Measurements from ENCODE around the gene CDH15.
"Not testable (repeated sequence)": the region's sequence is repeated elsewhere in the genome, so short reads cannot be mapped to it uniquely, and the experiment has no call there.

Gene CDH15

GRCh38 chr16:89174877-89175276 is 3.3 kb downstream of the CDH15 start:
- no peak for DNase-seq

DNA sequence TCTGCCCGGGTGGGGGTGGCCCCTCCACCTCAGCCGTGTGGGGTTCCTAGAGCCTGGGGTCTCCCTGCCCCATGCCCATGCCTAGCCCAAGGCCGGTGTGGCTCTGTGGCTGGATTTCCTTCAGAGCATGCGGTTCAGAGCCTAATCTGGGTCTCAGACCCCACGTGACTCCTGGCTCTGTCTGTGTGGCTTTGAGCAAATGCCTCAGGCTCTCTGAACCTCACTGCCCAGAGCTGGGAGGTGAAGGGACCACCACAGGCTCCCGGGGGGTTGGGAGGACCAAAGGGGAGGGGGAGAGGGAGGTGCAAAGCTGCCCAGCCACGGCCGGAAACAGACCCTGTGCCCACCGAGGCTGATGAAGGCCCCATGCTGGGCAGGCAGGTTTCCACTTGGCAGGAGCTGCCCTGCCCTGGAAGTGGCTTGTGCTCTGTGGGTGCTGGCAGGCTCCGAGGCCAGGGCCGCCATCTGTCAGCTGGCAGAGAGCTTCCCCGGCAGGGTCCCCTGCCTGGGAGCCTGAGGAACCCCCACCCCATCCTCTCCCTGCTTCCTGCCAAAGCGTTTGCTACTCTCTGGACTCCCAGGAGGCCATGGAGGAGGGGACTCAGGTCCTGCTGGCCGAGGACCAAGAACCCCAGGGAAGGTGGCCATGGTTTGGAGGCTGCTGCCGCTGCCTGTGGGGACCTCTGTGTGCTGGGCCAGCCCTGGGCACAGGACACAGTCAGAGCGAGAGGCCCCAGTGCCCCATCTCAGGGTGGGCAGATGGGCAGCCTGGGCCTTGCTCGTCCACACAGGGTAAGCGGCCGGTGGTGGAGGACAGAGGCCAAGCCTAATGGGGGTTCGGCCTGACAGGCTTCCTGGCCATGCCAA is 4.0 kb downstream of the CDH15 start:
- DNase-seq = peak; percentile 49

- DNase-seq = no peak
Observed at GRCh38 chr16:89176147-89176690, 4.7 kb downstream of the CDH15 start.

DNA sequence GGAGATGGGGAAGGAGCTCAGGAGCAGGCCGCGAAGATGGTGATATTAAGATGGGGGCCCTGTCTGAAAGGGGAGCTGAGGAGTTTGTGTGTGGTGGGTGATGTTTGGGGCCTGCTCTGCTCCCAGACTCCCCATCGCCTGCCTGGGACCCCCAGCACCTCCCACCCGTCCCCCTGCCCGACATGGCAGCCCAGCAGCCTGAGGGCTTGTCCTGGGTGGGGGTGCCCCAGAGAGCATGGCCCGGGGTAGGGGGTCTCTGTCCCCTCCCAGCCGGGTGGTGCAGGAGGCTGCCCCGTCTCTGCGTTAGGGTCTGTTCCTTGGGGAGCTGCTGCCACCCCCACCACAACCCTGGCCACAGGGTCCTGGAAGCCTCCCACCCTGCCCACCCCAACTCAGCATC is 5.2 kb downstream of the CDH15 start:
- no peak for DNase-seq

DNA sequence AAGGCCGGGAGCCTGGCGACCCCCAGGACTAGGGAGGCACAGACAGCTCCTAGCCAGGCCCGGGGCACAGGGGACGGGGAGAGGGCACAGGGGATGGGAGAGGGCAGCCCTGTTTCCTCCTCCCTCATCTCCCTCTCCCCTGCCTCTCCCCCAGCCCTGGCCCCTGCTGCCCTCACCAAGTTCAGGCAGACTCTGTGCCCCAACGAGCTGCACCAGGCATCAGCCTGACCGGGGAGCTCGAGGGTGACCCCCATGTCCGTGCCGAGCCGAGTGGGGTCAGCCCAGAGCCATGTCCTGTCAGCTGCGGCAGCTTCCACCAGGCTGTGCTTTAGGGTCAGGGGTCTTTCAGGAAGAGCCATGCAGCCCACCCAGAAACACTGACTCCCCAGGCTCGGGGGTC is 6.0 kb downstream of the CDH15 start:
- no peak for DNase-seq

DNA sequence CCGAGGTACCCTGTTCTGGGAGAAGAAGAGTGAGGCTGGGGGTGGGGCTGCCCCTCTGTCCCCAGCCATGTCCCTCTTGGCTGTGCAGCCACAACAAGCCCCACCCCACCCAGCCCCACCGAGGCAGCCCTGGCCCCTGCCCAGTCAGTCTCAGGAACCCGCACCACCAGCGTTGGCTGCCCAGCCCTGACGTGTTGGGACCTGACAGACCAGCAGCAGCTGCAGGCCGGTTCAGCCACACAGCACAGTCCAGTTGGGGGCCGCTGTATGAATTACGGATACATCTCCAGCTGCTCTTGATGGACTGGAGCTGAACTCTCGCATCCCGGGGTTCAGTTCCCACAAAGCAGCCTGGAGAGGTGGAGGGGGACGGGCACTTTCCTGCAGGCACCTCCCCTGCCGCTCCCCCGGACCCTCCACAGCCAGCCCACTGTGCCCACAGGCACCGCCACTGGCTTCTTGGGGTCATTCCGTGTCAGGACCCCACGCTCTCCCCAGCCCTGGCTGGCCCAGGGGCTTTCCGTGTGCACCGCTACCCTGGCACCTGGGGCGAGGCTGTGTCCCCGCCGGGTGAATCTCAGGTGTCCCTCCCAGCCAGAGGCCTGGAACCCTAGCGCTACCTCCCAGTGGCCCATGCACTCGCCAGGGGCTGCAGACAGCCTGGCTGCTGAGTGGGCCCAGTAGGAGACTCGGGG is 7.1 kb downstream of the CDH15 start:
- DNase-seq = no peak

DNA sequence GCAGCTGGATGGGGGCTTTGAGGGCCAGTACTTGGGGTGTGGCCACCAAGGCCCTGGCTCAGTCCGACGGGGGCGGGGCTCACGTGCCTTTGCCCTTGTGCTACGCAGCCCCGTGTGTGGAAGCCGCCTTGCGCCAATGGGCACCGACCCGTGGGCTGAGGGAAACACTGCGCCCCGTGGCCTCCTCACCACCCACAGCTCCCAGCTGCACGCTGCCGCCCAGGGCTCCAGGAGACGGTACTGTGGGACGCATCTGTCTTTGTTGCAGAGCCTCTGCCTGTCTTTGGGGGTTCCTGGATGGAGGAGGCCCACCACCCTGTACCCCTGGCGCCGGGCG is 7.6 kb downstream of the CDH15 start:
- no peak for DNase-seq

DNA sequence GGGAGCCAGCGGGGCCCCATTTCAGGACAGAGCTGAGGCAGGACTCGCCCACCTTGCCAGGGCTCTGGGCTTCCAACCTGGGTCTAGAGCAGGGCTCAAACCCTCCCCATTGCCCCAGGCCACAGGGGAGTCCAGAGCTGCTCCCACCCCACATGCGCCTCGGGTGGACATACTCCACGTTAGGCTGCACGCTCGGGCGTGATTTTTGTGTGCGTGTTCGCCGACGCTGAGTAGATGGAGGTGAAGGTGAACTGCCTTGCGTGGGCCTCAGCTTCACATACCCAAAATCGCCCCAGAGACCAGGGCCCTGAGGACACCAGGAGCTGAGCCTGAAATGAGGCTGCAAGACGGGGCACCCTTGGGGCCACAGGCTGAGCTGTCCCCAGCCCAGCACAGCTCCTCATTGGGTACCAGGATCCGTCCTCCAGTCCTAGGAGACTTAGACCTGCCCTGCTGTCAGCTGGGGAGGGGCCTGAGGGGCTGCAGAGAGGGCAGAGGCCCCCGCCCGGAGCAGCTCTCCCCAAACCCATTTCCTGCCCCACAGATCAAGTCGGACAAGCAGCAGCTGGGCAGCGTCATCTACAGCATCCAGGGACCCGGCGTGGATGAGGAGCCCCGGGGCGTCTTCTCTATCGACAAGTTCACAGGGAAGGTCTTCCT is 8.2 kb downstream of the CDH15 start:
- DNase-seq = no peak

- no peak for DNase-seq
Observed at GRCh38 chr16:89183463-89183862, 11.9 kb downstream of the CDH15 start.

- no peak for DNase-seq
Observed at GRCh38 chr16:89183975-89184676, 12.6 kb downstream of the CDH15 start.

- DNase-seq = no peak
Observed at GRCh38 chr16:89184677-89184932, 13.1 kb downstream of the CDH15 start.

DNA sequence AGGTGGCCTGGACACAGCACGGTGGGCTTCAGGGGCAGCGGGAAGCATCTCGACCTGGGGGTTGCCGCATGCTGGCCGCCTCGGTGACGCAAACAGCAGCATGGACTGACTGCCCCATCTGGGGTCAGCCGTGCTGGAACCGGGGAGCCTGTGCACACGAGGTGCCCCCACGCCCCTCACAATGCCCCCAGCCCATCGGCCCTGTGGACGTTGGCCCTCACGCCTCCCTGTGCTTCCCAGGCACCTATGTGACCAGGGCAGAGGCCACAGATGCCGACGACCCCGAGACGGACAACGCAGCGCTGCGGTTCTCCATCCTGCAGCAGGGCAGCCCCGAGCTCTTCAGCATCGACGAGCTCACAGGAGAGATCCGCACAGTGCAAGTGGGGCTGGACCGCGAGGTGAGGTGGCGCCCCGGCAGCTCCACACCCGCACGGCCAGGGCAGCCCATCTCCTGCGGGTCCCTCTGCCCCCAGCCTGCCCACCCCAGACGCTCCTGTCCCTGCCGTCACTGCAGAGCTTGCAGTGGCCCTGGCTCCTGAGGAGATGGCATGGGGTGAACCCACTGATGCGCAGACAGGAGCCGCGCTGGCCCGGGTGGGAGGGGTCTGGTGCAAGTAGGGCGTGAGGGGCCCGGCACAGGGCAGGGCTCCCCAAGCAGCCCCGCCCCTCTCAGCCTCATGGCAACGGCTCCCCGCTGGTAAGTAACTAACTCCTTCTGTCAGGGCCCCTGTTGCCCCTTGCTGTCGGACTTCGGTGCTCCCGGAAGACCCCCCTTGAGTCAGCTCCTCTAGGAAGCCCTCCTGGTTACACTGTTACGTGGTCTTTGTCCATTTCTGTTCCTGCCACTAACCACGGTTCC is 13.6 kb downstream of the CDH15 start:
- DNase-seq = no peak

- not testable (repeated sequence) for DNase-seq
Observed at GRCh38 chr16:89185887-89186592, 14.5 kb downstream of the CDH15 start.

- DNase-seq = not testable (repeated sequence)
Observed at GRCh38 chr16:89186593-89187031, 15.1 kb downstream of the CDH15 start.

- DNase-seq = no peak
Observed at GRCh38 chr16:89187032-89187769, 15.7 kb downstream of the CDH15 start.

DNA sequence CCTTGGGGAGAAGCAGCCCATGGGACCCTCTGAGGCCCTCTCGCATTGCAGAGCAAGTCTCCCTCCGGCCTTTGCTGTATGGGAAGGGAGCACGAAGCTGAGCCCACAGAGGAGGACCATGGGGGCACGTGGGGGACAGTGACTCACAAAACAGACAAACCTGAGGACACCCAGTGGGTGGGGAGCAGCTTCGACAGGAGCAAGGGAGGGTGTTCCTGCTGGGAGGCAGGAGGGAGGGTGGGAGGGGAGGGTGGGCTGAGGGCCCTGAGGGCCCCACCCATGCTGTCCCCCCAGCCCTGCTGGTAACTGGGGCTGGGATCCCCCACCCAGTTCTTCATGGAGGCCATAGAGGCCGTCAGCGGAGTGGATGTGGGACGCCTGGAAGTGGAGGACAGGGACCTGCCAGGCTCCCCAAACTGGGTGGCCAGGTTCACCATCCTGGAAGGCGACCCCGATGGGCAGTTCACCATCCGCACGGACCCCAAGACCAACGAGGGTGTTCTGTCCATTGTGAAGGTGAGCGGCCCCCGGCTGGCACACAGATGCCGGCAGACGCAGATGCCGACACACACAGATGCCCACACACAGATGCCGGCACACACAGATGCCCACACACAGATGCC is 16.3 kb downstream of the CDH15 start:
- no peak for DNase-seq

DNA sequence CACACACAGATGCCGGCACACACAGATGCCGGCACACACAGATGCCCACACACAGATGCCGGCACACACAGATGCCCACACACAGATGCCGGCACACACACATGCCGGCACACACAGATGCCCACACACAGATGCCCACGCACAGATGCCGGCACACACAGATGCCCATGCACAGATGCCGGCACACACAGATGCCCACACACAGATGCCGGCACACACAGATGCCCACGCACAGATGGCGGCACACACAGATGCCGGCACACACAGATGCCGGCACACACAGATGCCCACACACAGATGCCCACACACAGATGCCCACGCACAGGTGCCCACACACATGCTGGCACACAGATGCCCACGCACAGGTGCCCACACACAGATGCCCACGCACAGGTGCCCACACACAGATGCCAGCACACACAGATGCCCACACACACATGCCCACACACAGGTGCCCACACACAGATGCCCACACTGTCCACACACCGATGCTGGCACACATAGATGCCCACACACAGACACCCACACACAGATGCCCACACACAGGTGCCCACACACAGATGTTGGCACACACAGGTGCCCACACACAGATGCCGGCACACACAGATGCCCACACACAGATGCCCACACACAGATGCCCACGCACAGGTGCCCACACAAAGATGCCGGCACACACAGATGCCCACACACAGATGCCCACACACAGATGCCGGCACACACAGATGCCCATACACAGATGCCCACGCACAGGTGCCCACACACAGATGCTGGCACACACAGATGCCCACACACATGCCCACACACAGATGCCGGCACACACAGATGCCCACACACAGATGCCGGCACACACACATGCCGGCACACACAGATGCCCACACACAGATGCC is 17.2 kb downstream of the CDH15 start:
- not testable (repeated sequence) for DNase-seq

- DNase-seq = no peak
Observed at GRCh38 chr16:89189358-89190025, 17.9 kb downstream of the CDH15 start.
